Mammary epithelial cell (primary cell): ENCODE measurements around the gene MAST4.

Source experiments
- EZH2 ChIP-seq: IDR thresholded peaks from 2 replicates; pipeline ENCODE4 v1.6.1; 2012; ENCODE audit warnings: low read length, inconsistent platforms, borderline replicate concordance
- TF ChIP-seq, protein P1 (sequence below), 2 donors: IDR thresholded peaks in 1 of 2; conservative IDR thresholded peaks in 1 of 2; 2 replicates each; pipeline ENCODE4 v1.5.1; 2011 to 2012; ENCODE audit warnings: inconsistent platforms in 2 of 2, low read length in 2 of 2, mild to moderate bottlenecking in 2 of 2, control low read depth in 1 of 2, low read depth in 1 of 2; ENCODE audit not compliant: insufficient read depth in 1 of 2; ENCODE audit errors: extremely low read depth in 1 of 2

DNA sequence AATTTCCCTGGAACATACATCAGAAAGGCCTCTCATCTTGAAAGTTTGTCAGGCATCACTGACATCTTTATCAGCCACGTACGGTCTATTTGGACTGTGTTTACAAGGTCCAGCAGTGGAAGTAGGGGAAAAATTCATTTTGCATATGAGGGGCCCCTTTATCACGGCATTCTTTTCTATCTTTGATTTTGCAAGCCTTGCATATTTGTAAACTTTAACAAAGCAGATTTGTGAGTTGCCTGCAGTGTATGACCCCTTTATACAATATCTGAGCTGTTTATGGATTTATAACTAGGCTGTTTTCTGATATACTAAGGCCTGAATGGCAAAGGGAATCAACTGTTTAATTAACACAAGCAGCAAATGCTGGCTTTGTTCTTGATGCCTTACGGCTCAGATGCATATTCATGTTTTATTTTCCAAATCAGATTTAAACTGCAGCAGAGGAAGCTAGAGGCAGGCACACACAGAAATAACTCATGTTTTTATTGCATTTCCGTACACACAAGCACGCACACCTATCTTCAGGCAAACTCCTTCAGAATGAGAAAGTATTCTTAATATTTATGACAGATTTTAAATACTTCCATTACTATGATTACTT lies 539.3 kb downstream of the MAST4 start:
- TF ChIP-seq, protein P1, sequence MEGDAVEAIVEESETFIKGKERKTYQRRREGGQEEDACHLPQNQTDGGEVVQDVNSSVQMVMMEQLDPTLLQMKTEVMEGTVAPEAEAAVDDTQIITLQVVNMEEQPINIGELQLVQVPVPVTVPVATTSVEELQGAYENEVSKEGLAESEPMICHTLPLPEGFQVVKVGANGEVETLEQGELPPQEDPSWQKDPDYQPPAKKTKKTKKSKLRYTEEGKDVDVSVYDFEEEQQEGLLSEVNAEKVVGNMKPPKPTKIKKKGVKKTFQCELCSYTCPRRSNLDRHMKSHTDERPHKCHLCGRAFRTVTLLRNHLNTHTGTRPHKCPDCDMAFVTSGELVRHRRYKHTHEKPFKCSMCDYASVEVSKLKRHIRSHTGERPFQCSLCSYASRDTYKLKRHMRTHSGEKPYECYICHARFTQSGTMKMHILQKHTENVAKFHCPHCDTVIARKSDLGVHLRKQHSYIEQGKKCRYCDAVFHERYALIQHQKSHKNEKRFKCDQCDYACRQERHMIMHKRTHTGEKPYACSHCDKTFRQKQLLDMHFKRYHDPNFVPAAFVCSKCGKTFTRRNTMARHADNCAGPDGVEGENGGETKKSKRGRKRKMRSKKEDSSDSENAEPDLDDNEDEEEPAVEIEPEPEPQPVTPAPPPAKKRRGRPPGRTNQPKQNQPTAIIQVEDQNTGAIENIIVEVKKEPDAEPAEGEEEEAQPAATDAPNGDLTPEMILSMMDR (conservative IDR thresholded peaks at IDR 0.05 in 1 of 2, IDR thresholded peaks at IDR 0.05 in 1 of 2; ENCODE audit: extremely low read depth in 1 of 2, insufficient read depth in 1 of 2, low read depth in 1 of 2, low read length in 2 of 2), result no peak
- TF ChIP-seq EZH2, result no peak
